ENCODE measurements around the gene PRKCSH.

GRCh38 chr19:11464333-11465265 is 29.2 kb downstream of the PRKCSH start:
- TF ChIP-seq ZNF549 (tag by site-specific recombination; IDR thresholded peaks at IDR 0.05) (no peak), ZNF639 (tag by site-specific recombination; IDR thresholded peaks at IDR 0.05) (no peak)
